HepG2 (cell line): ENCODE results near the gene DPM2. TPM values are rescaled to one million over a fixed set of nuclear protein-coding genes. Genes with fewer than 3 reads are reported as not detected.

Experiments used
- CREB3 ChIP-seq: sonication (generic); formaldehyde crosslinking; IDR thresholded peaks from 2 replicates; pipeline ENCODE4 v1.5.0; 2020; ENCODE audit warnings: missing genetic modification reagents
- ELF3 ChIP-seq: IDR thresholded peaks from 2 replicates; pipeline ENCODE4 v1.6.1; 2016; ENCODE audit warnings: missing genetic modification reagents, missing compliant biosample characterization
- EP300 ChIP-seq, 3 experiments: sonication (generic) in 1 of 3; formaldehyde crosslinking in 1 of 3; IDR thresholded peaks; 2 replicates each; pipeline versions ENCODE4 v1.5.1 to v1.6.1; 2011 to 2020; ENCODE audit warnings: low read depth in 2 of 3, low read length in 2 of 3, borderline replicate concordance in 1 of 3, improper control_type of control experiment in 1 of 3, mild to moderate bottlenecking in 1 of 3, missing genetic modification reagents in 1 of 3, moderate library complexity in 1 of 3
- FOXM1 ChIP-seq: sonication (generic); formaldehyde crosslinking; IDR thresholded peaks from 2 replicates; pipeline ENCODE4 v1.5.0; 2020; ENCODE audit warnings: missing genetic modification reagents
- GABPA ChIP-seq, 2 experiments: IDR thresholded peaks; 2 replicates each; pipeline ENCODE4 v1.6.1; 2011 to 2016; ENCODE audit warnings: low read depth in 2 of 2, low read length in 1 of 2, missing biosample characterization in 1 of 2, missing genetic modification characterization in 1 of 2
- MAZ ChIP-seq, 2 experiments: sonication (generic) in 1 of 2; formaldehyde crosslinking in 1 of 2; IDR thresholded peaks; 2 replicates each; pipeline versions ENCODE4 v1.5.0 to v1.6.1; 2012 to 2020; ENCODE audit warnings: low read depth in 2 of 2, mild to moderate bottlenecking in 2 of 2, borderline replicate concordance in 1 of 2, improper control_type of control experiment in 1 of 2, low read length in 1 of 2, missing genetic modification reagents in 1 of 2, moderate library complexity in 1 of 2
- RFX5 ChIP-seq: IDR thresholded peaks from 2 replicates; pipeline ENCODE4 v1.6.1; 2011; ENCODE audit warnings: low read depth, low read length, improper control_type of control experiment
- SCMH1 ChIP-seq: sonication (generic); formaldehyde crosslinking; IDR thresholded peaks from 2 replicates; pipeline ENCODE4 v1.9.0; 2021; ENCODE audit warnings: missing genetic modification reagents, mild to moderate bottlenecking, borderline replicate concordance
- SP5 ChIP-seq: IDR thresholded peaks from 2 replicates; pipeline ENCODE4 v1.6.1; 2016; ENCODE audit warnings: low read depth, borderline replicate concordance
- TEF ChIP-seq: sonication (generic); formaldehyde crosslinking; IDR thresholded peaks from 2 replicates; pipeline ENCODE4 v1.5.0; 2020; ENCODE audit warnings: missing genetic modification reagents
- TFAP4 ChIP-seq: sonication (generic); IDR thresholded peaks from 2 replicates; pipeline ENCODE4 v1.6.1; 2016; ENCODE audit warnings: low read depth, borderline replicate concordance
- YY1 ChIP-seq: IDR thresholded peaks from 2 replicates; pipeline ENCODE4 v1.6.1; 2011; ENCODE audit warnings: low read length, low read depth, moderate library complexity, mild to moderate bottlenecking; ENCODE audit not compliant: insufficient read depth, insufficient replicate concordance
- ZBTB25 ChIP-seq: IDR thresholded peaks from 2 replicates; pipeline ENCODE4 v1.6.1; 2018; ENCODE audit warnings: missing genetic modification reagents
- ZBTB3 ChIP-seq: sonication (generic); formaldehyde crosslinking; IDR thresholded peaks from 2 replicates; pipeline ENCODE4 v1.4.0; 2020; ENCODE audit warnings: low read depth, mild to moderate bottlenecking, moderate library complexity, missing genetic modification reagents, borderline replicate concordance
- ZFX ChIP-seq: sonication (generic); formaldehyde crosslinking; IDR thresholded peaks from 2 replicates; pipeline ENCODE4 v1.4.0; 2020; ENCODE audit warnings: mild to moderate bottlenecking, low read depth, missing genetic modification reagents, moderate library complexity
- ZMYM3 ChIP-seq: sonication (generic); formaldehyde crosslinking; IDR thresholded peaks from 2 replicates; pipeline ENCODE4 v1.5.1; 2020; ENCODE audit warnings: mild to moderate bottlenecking, missing genetic modification reagents
- ZNF501 ChIP-seq: sonication (generic); formaldehyde crosslinking; IDR thresholded peaks from 2 replicates; pipeline ENCODE4 v1.5.1; 2020; ENCODE audit warnings: mild to moderate bottlenecking, moderate library complexity, missing genetic modification reagents
- ZNF569 ChIP-seq: sonication (generic); formaldehyde crosslinking; IDR thresholded peaks from 2 replicates; pipeline ENCODE4 v1.5.0; 2020; ENCODE audit warnings: mild to moderate bottlenecking, missing genetic modification reagents, moderate library complexity, borderline replicate concordance
- ZNF772 ChIP-seq: sonication (generic); formaldehyde crosslinking; IDR thresholded peaks from 2 replicates; pipeline ENCODE4 v1.5.0; 2020; ENCODE audit warnings: mild to moderate bottlenecking, missing genetic modification reagents
- polyA plus RNA-seq, 8 experiments: library from polyadenylated mRNA; depleted of rRNA in 3 of 8; stranded (reverse) in 7 of 8; unstranded in 1 of 8; fragments of >200 nt; fragmentation: Illumina TruSeq in 4 of 8; extraction: Trizol in 4 of 8; gene quantifications; 2 replicates each; pipeline versions ENCODE4 v1.2.1 to v1.2.3, GENCODE V29; 2011 to 2016; ENCODE audit warnings: low read depth in 4 of 8, missing spikeins in 1 of 8, mixed read lengths in 1 of 8; ENCODE audit not compliant: insufficient read depth in 1 of 8
- total RNA-seq, 5 experiments: library from RNA; depleted of rRNA; stranded (reverse); fragments of >200 nt; fragmentation: Illumina TruSeq; extraction: Trizol; gene quantifications; 2 replicates each; pipeline ENCODE4 v1.2.3, GENCODE V29; 2016; ENCODE audit warnings: low read depth in 1 of 5

DPM2 gene
- total and polyA plus RNA-seq, 2 of the 13 experiments (the other 11 are each of a cell fraction or from before 2014, with no cell fraction given) = 24.8 to 35.3 TPM

GRCh38 chr9:127903557-127904475 lies 33.8 kb downstream of the DPM2 start (continued):
- no peak for TF ChIP-seq ZBTB3
- no peak for TF ChIP-seq FOXM1
- no peak for TF ChIP-seq ZNF569 (CRISPR knock-in tag)
- TF ChIP-seq ZBTB25 (CRISPR knock-in tag) = peak; percentile 53; the same call in 1 of the 2 replicates
- TF ChIP-seq ZNF501 (CRISPR knock-in tag) = no peak
- no peak; the same call in 1 of the 2 replicates for TF ChIP-seq TFAP4
- TF ChIP-seq SCMH1 (CRISPR knock-in tag) = no peak
- no peak for TF ChIP-seq EP300 (IDR thresholded peaks at IDR 0.05; ENCODE audit: low read depth in 2 of 2, low read length in 2 of 2)
- TF ChIP-seq EP300 (CRISPR knock-in tag; IDR thresholded peaks at IDR 0.05; ENCODE audit: borderline replicate concordance) = peak; percentile 64
- TF ChIP-seq ELF3 = peak; percentile 74
- TF ChIP-seq TEF (CRISPR knock-in tag) = no peak
- peak; percentile 83 for TF ChIP-seq SP5 (CRISPR knock-in tag)
- TF ChIP-seq CREB3 (CRISPR knock-in tag) = no peak
- peak; percentile 38; the same call in 1 of the 2 replicates for TF ChIP-seq ZMYM3 (CRISPR knock-in tag)
- TF ChIP-seq YY1 = peak; percentile 12
- peak; percentile 79 for TF ChIP-seq ZFX (CRISPR knock-in tag)
- TF ChIP-seq GABPA (IDR thresholded peaks at IDR 0.05; ENCODE audit: low read depth, low read length) = no peak
- TF ChIP-seq GABPA (CRISPR knock-in tag; IDR thresholded peaks at IDR 0.05; ENCODE audit: low read depth) = peak; percentile 74
- TF ChIP-seq MAZ (IDR thresholded peaks at IDR 0.05; ENCODE audit: borderline replicate concordance, low read depth, low read length) = peak; percentile 78; the same call in 1 of the 2 replicates
- TF ChIP-seq MAZ (CRISPR knock-in tag; IDR thresholded peaks at IDR 0.05; ENCODE audit: low read depth) = no peak; the same call in 1 of the 2 replicates
- TF ChIP-seq RFX5 = no peak
- TF ChIP-seq ZNF772 (CRISPR knock-in tag) = no peak
